SIG-M5 treated with dmso at 0.1 percent for 504 hours (cell line): Measurements from ENCODE around the gene KIF1C.
"Not testable (repeated sequence)": the region's sequence is repeated elsewhere in the genome, so short reads cannot be mapped to it uniquely, and the experiment has no call there.

Source experiments
- DNase-seq: peaks from one replicate; lab custom pipeline; 2025; ENCODE audit not compliant: unreplicated experiment; lab: John Stamatoyannopoulos, UW

Gene KIF1C

DNA sequence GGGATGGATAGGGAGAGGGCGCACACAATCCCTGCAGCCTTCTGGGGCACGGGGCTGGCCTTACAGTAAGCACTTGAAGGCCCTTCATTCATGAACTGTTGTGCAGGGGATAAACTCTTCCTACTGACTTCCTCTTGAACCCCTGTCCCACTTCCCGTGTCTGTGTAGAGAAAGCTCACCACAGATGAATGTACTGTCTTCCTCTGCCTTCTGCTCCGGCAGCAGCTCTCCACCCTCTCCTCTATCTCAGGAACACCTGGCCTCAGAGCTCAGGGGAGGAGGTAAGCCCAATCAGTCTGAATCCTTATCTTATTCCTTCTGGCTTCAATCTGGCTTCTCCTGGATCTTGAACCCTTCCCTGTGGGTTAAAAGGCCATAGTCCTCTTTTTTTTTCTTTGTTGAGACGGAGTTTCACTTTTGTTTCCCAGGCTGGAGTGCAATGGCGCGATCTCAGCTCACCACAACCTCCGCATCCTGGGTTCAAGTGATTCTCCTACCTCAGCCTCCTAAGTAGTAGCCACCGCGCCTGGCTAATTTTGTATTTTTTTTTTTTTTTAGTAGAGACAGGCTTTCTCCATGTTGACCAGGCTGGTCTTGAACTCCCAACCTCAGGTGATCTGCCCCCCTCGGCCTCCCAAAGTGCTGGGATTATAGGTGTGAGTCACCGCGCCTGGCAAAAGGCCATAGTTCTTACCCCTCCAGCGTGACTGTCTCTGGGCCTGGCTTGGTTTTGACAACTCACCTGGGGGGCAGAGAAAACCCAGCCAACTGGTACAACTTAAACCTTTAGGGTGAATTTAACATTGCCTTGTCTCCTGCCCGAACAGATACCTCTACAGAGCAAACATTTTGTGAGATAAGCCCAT, 44.6 kb downstream of the KIF1C start:
- no peak for DNase-seq

- no peak for DNase-seq
Measured at GRCh38 chr17:5043524-5043923, 45.8 kb downstream of the KIF1C start.

- DNase-seq = no peak
Measured at GRCh38 chr17:5044630-5045029, 46.9 kb downstream of the KIF1C start.

DNA sequence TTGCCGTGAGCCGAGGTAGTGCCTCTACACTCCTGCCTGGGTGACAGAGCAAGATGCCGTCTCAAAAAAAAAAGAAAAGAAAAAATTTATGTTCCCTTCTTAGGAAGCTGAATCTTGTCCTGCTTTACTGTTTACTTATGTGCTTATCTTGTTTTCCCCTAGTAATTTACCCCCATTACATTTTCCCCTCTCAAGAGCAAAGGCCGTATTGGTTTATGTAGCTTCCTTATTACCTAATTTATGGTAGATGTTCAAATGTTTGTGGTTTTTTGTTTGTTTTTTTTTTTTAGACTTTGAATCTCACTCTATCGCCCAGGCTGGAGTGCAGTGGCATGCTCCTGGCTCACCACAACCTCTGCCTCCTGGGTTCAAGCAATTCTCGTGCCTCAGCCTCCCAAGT, 47.7 kb downstream of the KIF1C start:
- DNase-seq = no peak

DNA sequence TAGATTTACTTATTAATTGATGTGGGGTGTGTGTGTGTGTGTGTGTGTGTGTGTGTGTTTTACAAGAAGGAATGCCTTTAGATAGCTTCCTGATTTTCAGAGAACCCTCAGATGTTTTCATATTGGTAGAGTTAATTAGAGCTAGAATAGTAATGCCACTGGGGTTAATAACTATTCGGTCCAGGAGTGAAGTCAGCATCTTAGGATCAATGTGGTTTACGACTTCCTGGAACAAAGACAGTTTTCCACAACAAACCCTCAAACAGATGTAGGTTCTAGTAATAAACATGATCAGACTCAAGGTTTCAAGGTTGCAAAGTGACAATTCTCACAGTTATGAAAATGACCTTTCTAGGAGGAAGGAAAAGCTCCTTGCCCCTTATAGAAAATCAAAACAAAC, 49.7 kb downstream of the KIF1C start:
- no peak for DNase-seq

DNA sequence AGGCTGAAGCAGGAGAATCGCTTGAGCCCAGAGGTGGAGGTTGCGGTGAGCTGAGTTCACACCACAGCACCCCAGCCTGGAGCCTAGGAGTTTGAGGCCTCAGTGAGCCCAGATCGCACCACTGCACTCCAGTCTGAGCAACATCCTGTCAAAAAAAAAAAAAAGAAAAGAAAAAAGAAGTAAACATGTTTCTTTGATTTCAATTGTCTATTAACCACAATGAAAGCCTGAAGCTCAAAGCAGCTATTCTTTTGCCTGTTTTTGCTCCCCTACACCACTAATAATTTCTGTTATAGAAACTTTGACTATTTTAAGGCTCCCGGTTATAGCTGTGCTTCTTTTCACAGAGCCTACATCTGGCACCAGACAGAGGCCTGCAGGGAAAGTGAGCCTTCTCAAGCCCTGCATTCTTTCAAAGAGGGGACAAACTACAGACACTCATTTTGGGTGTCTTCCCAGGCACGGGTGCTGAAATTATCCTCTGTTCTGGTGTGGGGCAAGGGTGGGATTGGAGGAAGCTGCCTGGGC, 51.6 kb downstream of the KIF1C start:
- no peak for DNase-seq

DNA sequence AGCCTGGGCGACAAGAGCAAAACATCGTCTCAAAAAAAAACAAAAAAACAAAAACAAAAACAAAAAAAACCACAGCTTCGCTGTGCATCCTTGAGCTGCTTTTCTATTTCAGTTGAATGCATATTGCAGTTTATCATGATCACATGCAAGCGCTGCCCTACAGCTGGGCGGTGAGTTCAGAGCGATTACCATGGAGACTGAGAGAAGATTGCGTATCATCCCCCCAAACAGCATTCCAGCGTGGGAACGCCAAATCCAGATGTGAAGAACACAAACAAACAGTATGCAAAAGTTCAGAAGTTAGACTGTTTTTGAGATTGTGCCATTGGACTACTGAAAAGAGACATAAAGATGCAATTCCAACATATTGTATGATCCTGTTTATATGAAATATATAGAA, 52.5 kb downstream of the KIF1C start:
- no peak for DNase-seq

- no peak for DNase-seq
Measured at GRCh38 chr17:5055543-5055942, 57.8 kb downstream of the KIF1C start.

- DNase-seq = no peak
Measured at GRCh38 chr17:5065227-5065744, 67.5 kb downstream of the KIF1C start.

- no peak for DNase-seq
Measured at GRCh38 chr17:5068236-5068635, 70.5 kb downstream of the KIF1C start.

GRCh38 chr17:5069724-5070123, 72.0 kb downstream of the KIF1C start:
- DNase-seq = no peak

- DNase-seq = not testable (repeated sequence)
Measured at GRCh38 chr17:5075472-5075871, 77.7 kb downstream of the KIF1C start.

GRCh38 chr17:5077275-5077674, 79.5 kb downstream of the KIF1C start:
- not testable (repeated sequence) for DNase-seq

GRCh38 chr17:5077781-5078105, 80.0 kb downstream of the KIF1C start:
- DNase-seq = no peak
